ENCODE results near the gene IKZF3. TPM values are rescaled to one million over a fixed set of nuclear protein-coding genes. Genes with fewer than 3 reads are reported as not detected.
A peak's percentile ranks its signal among the peaks of the same experiment; 100 is the strongest.

IKZF3 gene
- total RNA-seq, 1 donor from 2014 or later, result not detected

GRCh38 chr17:39809221-39809620, 54.9 kb downstream of the IKZF3 start:
- no peaks in the 10 kb centered on the region for H3K27me3 Mint-ChIP-seq (ENCODE audit: unreplicated experiment)
- no peak overlapping the region for H3K4me3 Mint-ChIP-seq (ENCODE audit: unreplicated experiment)
- no peak for TF ChIP-seq CTCF (IDR thresholded peaks at IDR 0.05; ENCODE audit: unreplicated experiment)
- peaks cover 12% of the 10 kb centered on the region for H3K4me1 Mint-ChIP-seq (ENCODE audit: unreplicated experiment)
- no peak overlapping the region for H3K27ac Mint-ChIP-seq (ENCODE audit: unreplicated experiment)
- no peaks in the 10 kb centered on the region for H3K36me3 Mint-ChIP-seq (ENCODE audit: low read depth, unreplicated experiment)
- no peak for DNase-seq (ENCODE audit: low spot score)
- H3K9me3 Mint-ChIP-seq (ENCODE audit: unreplicated experiment), result no peaks in the 10 kb centered on the region

- DNase-seq (ENCODE audit: low spot score), result no peak
- no peaks in the 10 kb centered on the region for H3K9me3 Mint-ChIP-seq (ENCODE audit: unreplicated experiment)
- H3K27ac Mint-ChIP-seq (ENCODE audit: unreplicated experiment), result no peak overlapping the region
- no peaks in the 10 kb centered on the region for H3K36me3 Mint-ChIP-seq (ENCODE audit: low read depth, unreplicated experiment)
- peaks cover 16% of the 10 kb centered on the region for H3K4me1 Mint-ChIP-seq (ENCODE audit: unreplicated experiment)
- no peaks in the 10 kb centered on the region for H3K27me3 Mint-ChIP-seq (ENCODE audit: unreplicated experiment)
- TF ChIP-seq CTCF (IDR thresholded peaks at IDR 0.05; ENCODE audit: unreplicated experiment), result no peak
- H3K4me3 Mint-ChIP-seq (ENCODE audit: unreplicated experiment), result no peak overlapping the region
Observed at GRCh38 chr17:39808409-39808997, 55.6 kb downstream of the IKZF3 start.

GRCh38 chr17:39804839-39805238, 59.3 kb downstream of the IKZF3 start:
- Mint-ChIP-seq H3K27ac (ENCODE audit: unreplicated experiment) (peak overlapping the region; percentile 49), H3K4me1 (ENCODE audit: unreplicated experiment) (peaks cover 22% of the 10 kb centered on the region), H3K27me3 (ENCODE audit: unreplicated experiment) (no peaks in the 10 kb centered on the region), H3K9me3 (ENCODE audit: unreplicated experiment) (no peaks in the 10 kb centered on the region), H3K4me3 (ENCODE audit: unreplicated experiment) (no peak overlapping the region), H3K36me3 (ENCODE audit: low read depth, unreplicated experiment) (no peaks in the 10 kb centered on the region)
- no peak for TF ChIP-seq CTCF (IDR thresholded peaks at IDR 0.05; ENCODE audit: unreplicated experiment)
- DNase-seq (ENCODE audit: low spot score), result no peak

GRCh38 chr17:39801055-39801454, 63.1 kb downstream of the IKZF3 start:
- no peak overlapping the region for H3K27ac Mint-ChIP-seq (ENCODE audit: unreplicated experiment)
- TF ChIP-seq CTCF (IDR thresholded peaks at IDR 0.05; ENCODE audit: unreplicated experiment), result no peak
- H3K36me3 Mint-ChIP-seq (ENCODE audit: low read depth, unreplicated experiment), result no peaks in the 10 kb centered on the region
- DNase-seq (ENCODE audit: low spot score), result no peak
- H3K4me1 Mint-ChIP-seq (ENCODE audit: unreplicated experiment), result peaks cover 22% of the 10 kb centered on the region
- H3K27me3 Mint-ChIP-seq (ENCODE audit: unreplicated experiment), result no peaks in the 10 kb centered on the region
- no peaks in the 10 kb centered on the region for H3K9me3 Mint-ChIP-seq (ENCODE audit: unreplicated experiment)
- no peak overlapping the region for H3K4me3 Mint-ChIP-seq (ENCODE audit: unreplicated experiment)

- Mint-ChIP-seq H3K4me3 (ENCODE audit: unreplicated experiment) (no peak overlapping the region), H3K27me3 (ENCODE audit: unreplicated experiment) (no peaks in the 10 kb centered on the region), H3K4me1 (ENCODE audit: unreplicated experiment) (peaks cover 19% of the 10 kb centered on the region), H3K27ac (ENCODE audit: unreplicated experiment) (no peak overlapping the region), H3K9me3 (ENCODE audit: unreplicated experiment) (no peaks in the 10 kb centered on the region), H3K36me3 (ENCODE audit: low read depth, unreplicated experiment) (no peaks in the 10 kb centered on the region)
- TF ChIP-seq CTCF (IDR thresholded peaks at IDR 0.05; ENCODE audit: unreplicated experiment), result no peak
- DNase-seq (ENCODE audit: low spot score), result no peak
Observed at GRCh38 chr17:39800540-39800939, 63.6 kb downstream of the IKZF3 start.

All from endothelial cell (in vitro differentiated cells).